DOHH2 (cell line): Measurements from ENCODE around the gene PILRA.

Source experiments
- H3F3A ChIP-seq: fragments of 200-600 bp; sonication (generic), shearing (Covaris generic); 2 replicates; pipeline ENCODE4 v1.6.0; 2016; ENCODE audit warnings: antibody characterized with exemption, mild to moderate bottlenecking; ENCODE audit not compliant: control insufficient read depth, insufficient read depth
- H3K27ac ChIP-seq: fragments of 200-600 bp; sonication (generic); 2 replicates; pipeline ENCODE4 v1.5.1; 2014; ENCODE audit warnings: low read depth, mild to moderate bottlenecking, low read length, moderate library complexity
- H3K27me3 ChIP-seq: fragments of 200-600 bp; sonication (generic); 2 replicates; pipeline ENCODE4 v1.6.1; 2014; ENCODE audit warnings: mild to moderate bottlenecking, low read length, mixed read lengths; ENCODE audit not compliant: control insufficient read depth
- H3K36me3 ChIP-seq: fragments of 200-600 bp; sonication (generic); 2 replicates; pipeline ENCODE4 v1.6.1; 2014; ENCODE audit warnings: mild to moderate bottlenecking, low read length, moderate library complexity, mixed read lengths; ENCODE audit not compliant: control insufficient read depth
- H3K4me1 ChIP-seq: fragments of 200-600 bp; sonication (generic); 2 replicates; pipeline ENCODE4 v1.6.1; 2014; ENCODE audit warnings: mild to moderate bottlenecking, low read length, mixed read lengths; ENCODE audit not compliant: control insufficient read depth
- H3K4me2 ChIP-seq: fragments of 200-600 bp; sonication (generic); 2 replicates; pipeline ENCODE4 v1.6.0; 2014; ENCODE audit warnings: mild to moderate bottlenecking, low read length, moderate library complexity
- H3K4me3 ChIP-seq: fragments of 200-600 bp; sonication (generic); 2 replicates; pipeline ENCODE4 v1.5.1; 2014; ENCODE audit warnings: mild to moderate bottlenecking, low read length, mixed read lengths
- H3K79me2 ChIP-seq: fragments of 200-600 bp; sonication (generic); 2 replicates; pipeline ENCODE4 v1.6.1; 2014; ENCODE audit warnings: mild to moderate bottlenecking, low read length, mixed read lengths; ENCODE audit not compliant: control insufficient read depth
- H3K9me2 ChIP-seq: fragments of 200-600 bp; sonication (generic); replicated peaks from 2 replicates; pipeline ENCODE4 v1.6.1; 2014; ENCODE audit warnings: mild to moderate bottlenecking, low read length, mixed read lengths; ENCODE audit not compliant: control insufficient read depth
- H3K9me3 ChIP-seq: fragments of 200-600 bp; sonication (generic); 2 replicates; pipeline ENCODE4 v1.6.1; 2014; ENCODE audit warnings: antibody characterized with exemption, low read length, mixed read lengths; ENCODE audit not compliant: control insufficient read depth, insufficient read depth
- H4K20me1 ChIP-seq: fragments of 200-600 bp; sonication (generic); 2 replicates; pipeline ENCODE4 v1.6.0; 2014; ENCODE audit warnings: low read depth, mild to moderate bottlenecking, antibody characterized with exemption, low read length, moderate library complexity; ENCODE audit not compliant: control insufficient read depth, insufficient read depth
- CTCF ChIP-seq: fragments of 200-600 bp; sonication (generic); IDR thresholded peaks from one replicate; pipeline ENCODE4 v1.5.1; 2014; ENCODE audit warnings: antibody characterized with exemption, mild to moderate bottlenecking, low read depth, low read length; ENCODE audit not compliant: poor library complexity, severe bottlenecking
- EZH2phosphoT487 ChIP-seq: fragments of 200-600 bp; sonication (generic); IDR thresholded peaks from 2 replicates; pipeline ENCODE4 v1.6.1; 2017; ENCODE audit warnings: borderline replicate concordance, mild to moderate bottlenecking, antibody characterized with exemption, low read length, moderate library complexity, mixed read lengths

PILRA gene

DNA sequence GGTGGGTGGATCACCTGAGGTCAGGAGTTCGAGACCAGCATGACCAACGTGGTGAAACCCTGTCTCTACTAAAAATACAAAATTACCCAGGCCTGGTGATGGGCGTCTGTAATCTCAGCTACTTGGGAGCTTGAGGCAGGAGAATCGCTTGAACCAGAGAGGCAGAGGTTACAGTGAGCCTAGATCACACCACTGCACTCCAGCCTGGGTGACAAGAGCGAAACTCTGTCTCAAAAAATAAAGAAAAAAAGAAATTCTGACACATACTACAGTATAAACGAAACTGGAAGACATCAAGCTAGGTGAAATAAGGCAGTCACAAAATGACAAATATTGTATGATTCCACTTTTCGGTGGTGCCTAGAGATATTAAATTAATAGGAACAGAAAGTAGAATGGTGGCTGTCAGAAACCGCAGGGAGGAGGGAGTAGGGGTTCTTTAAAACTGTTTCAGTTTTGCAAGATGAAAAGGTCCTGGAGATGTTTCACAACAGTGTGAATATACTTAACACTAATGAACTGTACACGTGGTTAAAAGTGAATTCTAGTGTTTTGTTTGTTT lies 23.2 kb downstream of the PILRA start:
- no peaks in the 10 kb centered on the region for H4K20me1 ChIP-seq
- H3K4me3 ChIP-seq = peak overlapping the region; percentile 48
- H3K27ac ChIP-seq = peak overlapping the region; percentile 57
- TF ChIP-seq CTCF = no peak
- TF ChIP-seq EZH2phosphoT487 = no peak
- H3K27me3 ChIP-seq = no peaks in the 10 kb centered on the region
- no peaks in the 10 kb centered on the region for H3K36me3 ChIP-seq
- no peaks in the 10 kb centered on the region for H3K9me2 ChIP-seq
- peaks cover 11% of the 10 kb centered on the region for H3F3A ChIP-seq
- H3K4me1 ChIP-seq = peaks cover 62% of the 10 kb centered on the region
- H3K4me2 ChIP-seq = peak overlapping the region; percentile 68
- H3K79me2 ChIP-seq = no peaks in the 10 kb centered on the region
- no peaks in the 10 kb centered on the region for H3K9me3 ChIP-seq

DNA sequence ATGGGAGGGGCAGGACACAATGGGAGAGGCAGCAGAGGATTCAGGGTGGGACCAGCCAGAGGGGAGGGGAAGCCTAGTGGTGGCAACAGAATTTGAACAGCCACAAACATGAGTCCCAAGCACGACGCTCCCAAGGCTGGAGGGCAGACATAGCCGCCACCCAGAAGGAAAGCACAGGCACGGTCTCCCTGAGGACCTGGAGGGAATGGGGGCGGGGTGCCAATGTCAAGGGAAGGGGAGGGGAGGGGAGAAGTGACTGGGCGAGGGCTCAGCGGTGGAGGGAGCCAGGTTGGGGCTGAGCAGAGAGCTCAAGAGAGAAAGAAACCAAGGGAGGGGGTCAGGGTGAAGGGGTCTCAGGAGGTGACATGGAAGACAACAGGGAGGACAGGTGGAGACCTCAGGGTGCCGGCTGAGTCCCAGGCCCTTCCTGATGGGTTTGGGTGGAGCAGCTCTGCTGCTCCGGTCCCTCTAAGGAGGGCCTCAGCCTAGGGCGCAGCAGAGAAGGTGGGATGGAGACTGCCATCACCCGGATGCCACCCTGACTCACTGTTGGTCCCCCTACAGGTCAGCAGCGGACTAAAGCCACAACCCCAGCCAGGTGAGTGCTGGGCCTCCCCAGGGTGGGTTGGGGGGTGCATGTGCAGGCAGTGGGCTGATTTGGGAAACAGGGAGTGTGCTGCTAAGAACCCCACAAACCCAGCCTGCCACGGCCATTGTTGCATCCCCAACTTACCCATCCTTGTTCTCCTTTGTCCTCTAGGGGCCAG lies 24.2 kb downstream of the PILRA start:
- no peaks in the 10 kb centered on the region for H3K27me3 ChIP-seq
- no peaks in the 10 kb centered on the region for H3K79me2 ChIP-seq
- no peaks in the 10 kb centered on the region for H3K9me2 ChIP-seq
- H3K4me3 ChIP-seq = peak overlapping the region; percentile 48
- no peaks in the 10 kb centered on the region for H4K20me1 ChIP-seq
- H3K9me3 ChIP-seq = no peaks in the 10 kb centered on the region
- peaks cover 57% of the 10 kb centered on the region for H3K4me1 ChIP-seq
- H3K4me2 ChIP-seq = peak overlapping the region; percentile 68
- peak overlapping the region; percentile 57 for H3K27ac ChIP-seq
- peaks cover 11% of the 10 kb centered on the region for H3F3A ChIP-seq
- no peaks in the 10 kb centered on the region for H3K36me3 ChIP-seq
- TF ChIP-seq EZH2phosphoT487 (no peak), CTCF (no peak)

- TF ChIP-seq CTCF (no peak), EZH2phosphoT487 (no peak)
- Histone ChIP-seq H4K20me1 (no peaks in the 10 kb centered on the region), H3K36me3 (no peaks in the 10 kb centered on the region), H3K9me2 (no peaks in the 10 kb centered on the region), H3K4me3 (no peak overlapping the region), H3K4me1 (peaks cover 50% of the 10 kb centered on the region), H3K9me3 (no peaks in the 10 kb centered on the region), H3K27ac (no peak overlapping the region), H3F3A (peaks cover 11% of the 10 kb centered on the region), H3K4me2 (no peak overlapping the region), H3K27me3 (no peaks in the 10 kb centered on the region), H3K79me2 (no peaks in the 10 kb centered on the region)
Observed at GRCh38 chr7:100398239-100398638, 25.0 kb downstream of the PILRA start.
